NCI-H2029 treated with DMSO at 0.1 percent for 48 hours (cell line): ENCODE data around the gene RNF121.

ENCODE experiments used
- DNase-seq: peaks from one replicate; lab custom pipeline; 2025; lab: John Stamatoyannopoulos, UW

Gene RNF121

GRCh38 chr11:72006309-72007088 lies 77.7 kb downstream of the RNF121 start:
- no peak for DNase-seq

DNA sequence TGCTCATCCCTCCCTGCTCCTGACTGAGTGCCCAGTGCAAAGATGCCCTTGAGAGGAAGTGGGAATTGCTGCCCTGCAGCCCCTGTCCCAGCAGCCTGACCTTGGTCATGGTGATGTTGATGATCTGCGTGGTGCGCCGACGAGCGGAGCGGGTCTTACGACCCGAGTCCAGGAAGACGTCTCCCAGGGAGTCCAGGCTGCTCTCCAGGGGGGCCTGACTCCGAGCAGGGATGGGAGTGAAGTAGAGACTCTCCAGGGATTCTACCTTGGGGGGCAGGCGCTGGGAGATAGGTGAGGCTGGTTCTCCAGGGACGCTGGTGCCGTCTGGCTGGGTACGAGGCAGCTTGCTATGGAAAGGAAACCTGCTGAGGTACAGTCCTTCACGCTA lies 78.2 kb downstream of the RNF121 start:
- no peak for DNase-seq

DNA sequence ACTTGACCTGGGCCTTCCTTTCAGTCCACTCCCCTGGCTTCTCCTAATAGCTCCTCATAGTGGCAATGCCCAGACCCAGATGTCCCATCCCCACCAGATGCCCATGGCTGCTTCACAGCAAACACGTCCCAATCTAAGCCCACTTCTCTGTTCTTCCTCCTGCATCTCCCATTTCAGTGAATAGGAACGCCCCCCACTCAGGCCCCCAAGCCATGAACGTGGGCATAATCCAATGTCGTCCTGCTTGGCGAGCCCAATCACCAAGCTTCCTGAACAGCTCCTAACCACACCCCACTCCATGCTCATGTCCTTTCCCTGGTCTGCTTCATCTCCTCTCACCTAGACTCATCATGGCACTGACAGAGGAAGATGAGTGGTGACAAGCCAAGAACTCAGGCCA lies 78.7 kb downstream of the RNF121 start:
- DNase-seq, result no peak

DNA sequence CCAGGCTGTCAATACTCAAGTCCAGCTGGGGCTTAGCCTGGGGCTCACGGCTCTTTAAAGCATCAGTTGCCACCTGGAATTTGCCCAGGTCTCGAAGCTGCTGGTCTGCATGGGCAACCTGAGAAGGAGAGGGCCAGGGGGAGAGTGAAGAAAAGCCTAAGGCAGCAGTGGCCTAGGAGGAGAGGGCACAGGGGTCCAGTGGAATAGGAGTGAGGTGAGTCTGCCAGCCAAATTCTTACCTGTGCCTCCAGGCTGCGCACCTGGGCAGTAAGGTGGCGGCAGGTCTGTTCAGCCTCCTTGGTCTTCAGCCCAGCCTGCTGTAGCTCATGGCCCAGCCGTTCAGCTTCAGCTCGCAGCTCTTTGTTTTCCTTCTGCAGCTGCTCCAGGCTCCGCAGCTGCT lies 79.9 kb downstream of the RNF121 start:
- DNase-seq, result no peak

GRCh38 chr11:72009156-72009555 lies 80.3 kb downstream of the RNF121 start:
- DNase-seq, result no peak

DNA sequence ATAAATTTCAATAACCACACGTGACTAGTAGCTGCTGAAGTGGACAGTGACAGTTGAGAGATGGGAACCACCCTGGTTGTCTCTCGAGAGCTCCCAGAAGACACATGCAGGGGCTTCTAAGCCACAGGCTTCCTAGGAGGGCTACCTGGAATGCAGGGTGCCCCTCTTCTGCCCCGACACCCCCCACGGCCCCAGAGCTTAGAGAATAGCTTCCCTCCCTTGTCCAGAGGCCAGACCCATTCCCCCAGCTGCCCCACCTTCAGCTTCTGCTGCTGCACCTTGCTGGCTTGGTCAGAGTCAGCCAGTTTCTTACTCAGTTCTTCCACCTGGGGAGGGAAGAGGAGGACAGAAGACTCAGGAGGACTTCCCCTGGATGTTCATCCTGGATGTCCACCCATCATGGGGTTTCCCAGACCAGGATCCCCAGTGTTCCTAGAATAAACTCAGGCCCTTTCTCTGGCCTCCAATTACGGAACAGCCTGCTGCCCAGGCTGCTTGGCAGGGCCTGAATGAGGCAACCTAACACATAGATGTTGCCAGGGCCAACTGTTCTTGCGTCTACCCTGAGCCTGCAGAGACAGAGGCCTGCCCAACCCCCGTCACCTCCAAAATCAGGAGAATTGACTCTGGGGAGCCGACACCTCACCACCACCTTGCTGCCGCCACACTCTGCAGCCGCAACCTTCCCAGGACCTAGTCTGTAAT lies 81.8 kb downstream of the RNF121 start:
- no peak for DNase-seq

GRCh38 chr11:72012091-72012630 lies 83.3 kb downstream of the RNF121 start:
- DNase-seq, result no peak

DNA sequence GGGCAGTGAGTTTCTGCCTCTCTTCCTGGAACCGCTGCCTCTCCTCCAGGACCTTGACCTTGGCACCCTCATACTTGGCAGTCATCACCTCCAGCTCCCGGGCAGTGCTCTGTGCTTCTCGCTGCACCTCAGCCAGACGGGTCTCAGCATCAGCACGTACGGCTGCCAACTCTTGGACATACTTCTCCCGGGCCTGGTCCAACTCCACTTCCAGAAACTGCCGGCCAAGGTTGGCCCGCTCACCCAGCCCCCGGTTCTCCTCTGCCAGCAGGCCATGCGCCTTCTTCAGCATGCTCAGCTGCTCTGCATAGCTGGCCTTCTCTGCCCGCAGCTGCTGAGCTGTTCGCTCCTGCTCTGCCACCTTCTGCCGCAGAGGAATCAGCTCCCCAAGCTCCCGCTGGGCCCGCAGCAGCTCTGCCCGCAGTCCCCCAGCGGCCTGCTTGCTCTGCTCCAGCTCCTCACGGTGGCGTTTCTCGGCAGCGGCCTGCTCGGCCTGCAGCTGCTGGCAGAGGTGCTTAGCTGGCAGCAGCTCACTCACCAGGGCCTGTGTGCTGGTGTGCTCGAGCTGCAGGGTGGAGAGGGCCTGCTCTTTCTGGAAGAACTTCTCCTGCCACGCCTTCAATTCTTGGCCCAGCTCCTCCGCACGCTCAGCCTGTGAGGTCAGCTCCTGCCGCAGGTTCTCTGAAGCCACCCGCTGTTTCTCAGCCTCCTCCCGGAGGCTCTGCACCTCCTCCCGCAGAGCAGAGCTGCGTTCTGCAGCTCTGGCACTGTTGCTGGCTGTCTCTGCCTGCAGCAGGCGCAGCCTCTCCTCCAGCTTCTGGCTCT lies 84.3 kb downstream of the RNF121 start:
- no peak for DNase-seq

GRCh38 chr11:72013765-72014711 lies 85.2 kb downstream of the RNF121 start:
- no peak for DNase-seq

DNA sequence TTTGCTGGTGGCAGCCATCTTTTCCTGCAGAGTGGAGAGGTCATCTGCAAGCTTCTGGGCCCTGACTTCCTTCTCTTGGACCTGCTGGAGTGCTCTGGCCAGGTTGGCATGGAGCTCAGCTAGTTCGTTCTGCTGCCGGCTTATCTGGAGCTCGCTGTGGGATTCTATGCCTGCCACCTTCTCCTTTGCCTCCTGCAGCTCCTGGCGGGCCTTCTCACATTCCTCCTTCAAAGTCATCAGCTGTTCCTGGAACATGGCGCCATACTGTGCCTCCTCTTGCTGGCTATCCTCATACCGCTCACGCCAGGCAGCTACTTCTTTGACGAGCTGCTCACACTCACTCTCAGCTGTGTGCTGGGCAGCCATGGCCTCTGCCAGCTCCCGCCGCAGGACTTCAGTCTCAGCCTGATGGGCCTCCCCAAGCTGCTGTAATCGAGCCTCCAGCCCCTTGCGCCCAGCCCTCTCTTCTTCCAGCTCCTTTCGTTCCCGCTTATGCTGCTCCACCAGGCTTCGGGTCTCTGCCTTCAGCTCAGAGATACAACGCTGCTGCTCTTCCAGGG lies 86.0 kb downstream of the RNF121 start:
- DNase-seq, result no peak

DNA sequence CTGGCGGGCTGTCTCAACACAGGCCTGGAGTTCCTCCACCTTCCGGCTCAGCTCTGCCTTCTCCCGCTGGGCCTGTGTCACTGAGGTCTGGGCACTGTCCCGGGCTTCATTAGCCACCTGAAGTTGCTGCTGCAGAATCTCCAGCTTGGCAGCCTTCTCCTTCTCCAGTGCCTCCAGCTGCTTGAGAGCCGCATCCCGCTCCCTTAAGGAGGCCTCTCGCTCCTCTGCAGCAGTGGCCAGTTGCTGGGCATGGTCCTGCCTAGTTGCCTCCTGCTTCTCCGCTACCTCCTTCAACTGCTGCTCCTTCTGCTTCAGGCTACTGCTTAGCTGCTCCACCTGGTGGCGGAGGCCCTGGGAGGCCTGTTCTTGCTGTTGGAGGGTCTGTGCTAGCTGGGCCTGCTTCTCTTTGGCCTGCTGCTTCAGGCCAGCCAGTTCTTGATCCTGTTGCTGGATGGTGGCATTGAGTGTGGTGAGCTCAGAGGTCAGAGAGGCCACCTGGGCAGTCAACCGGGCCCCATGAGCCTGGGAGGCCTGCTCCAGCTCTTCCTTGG lies 86.7 kb downstream of the RNF121 start:
- DNase-seq, result no peak

DNA sequence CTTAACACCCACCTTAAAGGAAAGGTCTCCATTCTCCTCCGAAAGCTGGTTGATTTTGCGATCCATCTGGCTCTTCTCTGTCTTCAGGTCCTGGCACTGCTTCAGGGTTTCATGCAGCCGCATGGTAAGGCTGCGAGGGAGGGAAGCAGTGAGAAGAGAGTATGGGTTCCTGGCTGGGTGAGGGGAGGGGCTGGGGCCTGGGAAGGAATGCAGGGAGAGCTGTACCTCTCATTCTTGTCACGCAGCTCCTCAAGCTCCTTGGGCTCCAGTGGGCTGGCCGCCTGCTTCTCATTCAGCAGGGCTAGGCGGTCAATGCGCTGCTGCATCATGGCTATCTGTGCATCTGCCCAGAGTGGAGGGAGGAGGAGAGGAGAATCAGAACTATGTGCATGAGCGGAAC lies 89.3 kb downstream of the RNF121 start:
- DNase-seq, result no peak

- no peak for DNase-seq
These were observed 94.5 kb downstream of the RNF121 start for GRCh38 chr11:72023335-72023734.

DNA sequence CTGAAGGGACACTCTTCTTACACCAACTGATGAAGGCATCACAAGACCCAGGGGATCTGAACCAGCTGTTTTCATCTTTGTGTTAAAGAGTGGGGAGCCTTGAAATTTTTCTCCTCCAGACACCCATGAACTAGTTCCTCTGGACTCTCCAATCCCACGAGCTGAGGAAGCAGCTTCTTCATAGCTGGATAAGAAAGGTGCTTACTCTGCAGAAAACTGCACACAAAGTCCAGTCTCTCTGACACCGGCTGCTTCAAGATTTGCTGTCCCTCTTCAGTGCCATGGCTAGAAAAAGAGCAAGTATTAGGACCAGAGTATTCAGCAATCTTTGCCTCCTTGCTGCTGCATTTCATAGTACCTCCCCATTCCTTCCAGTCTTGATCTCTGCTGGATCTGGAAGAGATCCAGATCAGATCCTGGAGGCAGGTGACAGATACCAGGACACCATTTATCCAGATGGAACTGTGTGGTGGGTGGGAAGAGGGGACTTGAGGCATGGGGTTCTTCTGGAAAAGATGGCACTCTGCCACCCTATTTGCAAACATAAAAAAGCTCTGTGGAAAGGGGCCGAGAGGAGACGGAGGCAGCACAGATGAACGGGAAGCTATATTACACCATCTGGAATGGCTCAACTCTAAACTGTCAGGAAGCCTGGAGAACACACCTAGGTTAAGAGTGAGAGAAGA lies 95.4 kb downstream of the RNF121 start:
- no peak for DNase-seq

GRCh38 chr11:72026090-72026489 lies 97.2 kb downstream of the RNF121 start:
- no peak for DNase-seq

- DNase-seq, result no peak
These were observed 101.7 kb downstream of the RNF121 start for GRCh38 chr11:72030472-72031045.

GRCh38 chr11:72036687-72037086 lies 107.8 kb downstream of the RNF121 start:
- no peak for DNase-seq

DNA sequence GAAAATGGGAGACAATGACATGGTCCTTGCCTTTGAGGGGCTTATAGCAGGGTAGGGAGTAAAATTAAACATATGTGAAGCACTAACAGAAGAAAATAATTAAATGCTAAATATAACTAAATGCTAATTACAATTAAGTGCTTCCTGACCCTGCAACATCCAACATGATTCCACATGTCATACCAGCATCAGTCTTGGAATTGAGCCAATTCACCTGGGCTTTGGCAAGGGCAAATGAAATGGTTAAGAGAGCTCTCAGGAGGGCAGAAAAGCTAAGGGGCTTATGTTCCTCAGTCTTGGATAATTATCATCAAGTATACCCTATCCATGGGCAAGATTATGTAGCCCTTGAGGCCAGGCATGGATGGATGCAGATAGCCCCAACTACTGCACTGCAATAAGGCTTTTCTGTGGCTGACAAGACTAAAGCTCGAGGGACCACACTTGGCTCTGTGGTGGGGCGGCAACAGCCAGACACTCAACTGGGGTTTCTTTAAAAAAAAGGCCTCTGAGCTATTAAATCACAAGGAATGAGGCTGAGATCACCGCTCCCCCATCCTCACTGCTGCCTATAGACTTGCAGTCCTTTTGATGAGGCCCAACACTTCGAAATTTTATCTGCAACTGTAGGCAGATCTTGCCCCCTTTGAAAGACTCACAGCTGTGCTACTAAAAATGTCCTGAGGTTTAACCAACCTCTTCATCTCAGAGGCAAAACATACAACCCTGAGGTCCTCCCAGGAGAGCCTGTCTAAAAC lies 108.9 kb downstream of the RNF121 start:
- peak; percentile 9 for DNase-seq

GRCh38 chr11:72038491-72038890 lies 109.6 kb downstream of the RNF121 start:
- DNase-seq, result peak; percentile 44
